Esophagus squamous epithelium (tissue), 5 donors: ENCODE results near the gene DAP. TPM values are rescaled to one million over a fixed set of nuclear protein-coding genes. Genes with fewer than 3 reads are reported as not detected.

Source experiments
- DNase-seq: peaks from one replicate; lab custom pipeline; 2025; lab: John Stamatoyannopoulos, UW
- H3K27ac ChIP-seq, 4 donors: fragments of 200-600 bp; sonication (generic); one replicate each; pipeline ENCODE4 v1.5.1; 2016 to 2019; ENCODE audit warnings: mild to moderate bottlenecking in 1 of 4
- H3K27me3 ChIP-seq, 4 donors: fragments of 200-600 bp; sonication (generic); 1 replicate in 3 of 4; 2 replicates in 1 of 4; pipeline versions ENCODE4 v1.5.1 to v1.6.0; 2017 to 2021; ENCODE audit warnings: antibody characterized with exemption in 1 of 4
- H3K36me3 ChIP-seq, 3 donors: fragments of 200-600 bp; sonication (generic); one replicate each; pipeline ENCODE4 v1.5.1; 2016 to 2019
- H3K4me1 ChIP-seq, 3 donors: fragments of 200-600 bp; sonication (generic); one replicate each; pipeline ENCODE4 v1.5.1; 2017 to 2019
- H3K4me3 ChIP-seq, 4 donors: fragments of 200-600 bp; sonication (generic); 1 replicate in 3 of 4; 2 replicates in 1 of 4; pipeline ENCODE4 v1.5.1; 2016 to 2019; ENCODE audit warnings: mild to moderate bottlenecking in 2 of 4, moderate library complexity in 1 of 4
- H3K9me3 ChIP-seq, 3 donors: fragments of 200-600 bp; sonication (generic); one replicate each; pipeline ENCODE4 v1.5.1; 2016 to 2019
- POLR2A ChIP-seq, 4 donors: fragments of 450-650 bp; IDR thresholded peaks; one replicate each; pipeline ENCODE4 v1.6.1; 2017; ENCODE audit warnings: antibody characterized with exemption in 4 of 4, mild to moderate bottlenecking in 4 of 4, moderate library complexity in 3 of 4
- WGBS, 2 donors: methylation state at CpG; one replicate each; pipeline ENCODE4 v1.1.5; 2018; 5-methylcytosine and 5-hydroxymethylcytosine counted together
- intact Hi-C: fragments of 100-400 bp; cut with DNase I; formaldehyde crosslinking; loops from one replicate; pipeline ENCODE4 v1.15.0; 2022
- total RNA-seq, 4 donors: library from RNA; depleted of rRNA; stranded (reverse); fragments of >200 nt; gene quantifications; one replicate each; pipeline ENCODE4 v1.1.0, GENCODE V29; 2016
- TF ChIP-seq, protein P1 (sequence below), 6 experiments: fragments of 450-650 bp in 4 of 6; fragments of 200-600 bp in 2 of 6; sonication (generic) in 2 of 6; IDR thresholded peaks; one replicate each; pipeline ENCODE4 v1.5.1; 2016 to 2019; ENCODE audit warnings: antibody characterized with exemption in 6 of 6, mild to moderate bottlenecking in 4 of 6, moderate library complexity in 4 of 6
- donor health status: DM: yes; HTN: yes; CAD: no.

Gene DAP
- total RNA-seq, 4 donors from 2014 or later, result 15.7 to 35.5 (median 29.5) TPM

DNA sequence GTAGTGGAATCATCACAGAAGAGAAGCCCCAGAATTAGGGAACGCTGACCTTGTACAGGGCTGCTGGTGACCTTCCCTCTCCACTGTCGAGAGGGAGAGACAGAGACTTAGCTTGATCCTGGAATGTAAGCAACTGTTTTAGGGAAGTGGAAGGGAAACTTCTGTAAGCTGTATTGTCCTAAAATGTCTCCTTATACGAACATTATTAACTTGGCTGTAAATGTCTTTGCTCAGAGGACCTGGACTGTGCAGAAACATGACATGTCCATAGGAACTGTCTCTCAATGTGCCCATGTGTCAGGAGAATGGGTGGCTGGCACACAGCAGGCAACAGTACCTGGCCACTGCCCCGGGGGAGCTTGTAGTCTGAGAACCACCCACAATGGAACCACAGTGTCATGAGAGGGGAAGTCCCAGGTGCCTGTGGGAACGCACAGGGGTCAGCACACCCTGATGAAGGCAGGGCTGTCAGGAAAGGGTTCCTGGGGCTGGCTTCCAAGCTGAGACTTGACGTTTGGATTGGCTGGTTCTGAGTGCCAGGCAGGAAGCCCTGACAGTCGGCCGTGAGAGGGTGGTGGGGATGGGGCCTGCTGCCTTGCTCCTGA is 34.0 kb downstream of the DAP start:
- Histone ChIP-seq H3K27ac (peak overlapping the region in 3 of 4 donors; percentile 30 to 87 (median 86)), H3K4me1 (peaks cover 0 to 37% (median 24%) of the 10 kb centered on the region in 3 donors), H3K27me3 (no peaks in the 10 kb centered on the region), H3K4me3 (no peak overlapping the region), H3K9me3 (no peaks in the 10 kb centered on the region), H3K36me3 (peaks cover 0 to 12% (median 0%) of the 10 kb centered on the region in 3 donors)
- no peak for DNase-seq
- intact Hi-C loops, result no loop called here
- WGBS, 2 donors, result 63 to 68% methylated on average over 5 to 6 of the region's 8 CpGs
- no peak for TF ChIP-seq POLR2A (IDR thresholded peaks at IDR 0.05)
- TF ChIP-seq, protein P1, sequence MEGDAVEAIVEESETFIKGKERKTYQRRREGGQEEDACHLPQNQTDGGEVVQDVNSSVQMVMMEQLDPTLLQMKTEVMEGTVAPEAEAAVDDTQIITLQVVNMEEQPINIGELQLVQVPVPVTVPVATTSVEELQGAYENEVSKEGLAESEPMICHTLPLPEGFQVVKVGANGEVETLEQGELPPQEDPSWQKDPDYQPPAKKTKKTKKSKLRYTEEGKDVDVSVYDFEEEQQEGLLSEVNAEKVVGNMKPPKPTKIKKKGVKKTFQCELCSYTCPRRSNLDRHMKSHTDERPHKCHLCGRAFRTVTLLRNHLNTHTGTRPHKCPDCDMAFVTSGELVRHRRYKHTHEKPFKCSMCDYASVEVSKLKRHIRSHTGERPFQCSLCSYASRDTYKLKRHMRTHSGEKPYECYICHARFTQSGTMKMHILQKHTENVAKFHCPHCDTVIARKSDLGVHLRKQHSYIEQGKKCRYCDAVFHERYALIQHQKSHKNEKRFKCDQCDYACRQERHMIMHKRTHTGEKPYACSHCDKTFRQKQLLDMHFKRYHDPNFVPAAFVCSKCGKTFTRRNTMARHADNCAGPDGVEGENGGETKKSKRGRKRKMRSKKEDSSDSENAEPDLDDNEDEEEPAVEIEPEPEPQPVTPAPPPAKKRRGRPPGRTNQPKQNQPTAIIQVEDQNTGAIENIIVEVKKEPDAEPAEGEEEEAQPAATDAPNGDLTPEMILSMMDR (IDR thresholded peaks at IDR 0.05), result no peak

DNA sequence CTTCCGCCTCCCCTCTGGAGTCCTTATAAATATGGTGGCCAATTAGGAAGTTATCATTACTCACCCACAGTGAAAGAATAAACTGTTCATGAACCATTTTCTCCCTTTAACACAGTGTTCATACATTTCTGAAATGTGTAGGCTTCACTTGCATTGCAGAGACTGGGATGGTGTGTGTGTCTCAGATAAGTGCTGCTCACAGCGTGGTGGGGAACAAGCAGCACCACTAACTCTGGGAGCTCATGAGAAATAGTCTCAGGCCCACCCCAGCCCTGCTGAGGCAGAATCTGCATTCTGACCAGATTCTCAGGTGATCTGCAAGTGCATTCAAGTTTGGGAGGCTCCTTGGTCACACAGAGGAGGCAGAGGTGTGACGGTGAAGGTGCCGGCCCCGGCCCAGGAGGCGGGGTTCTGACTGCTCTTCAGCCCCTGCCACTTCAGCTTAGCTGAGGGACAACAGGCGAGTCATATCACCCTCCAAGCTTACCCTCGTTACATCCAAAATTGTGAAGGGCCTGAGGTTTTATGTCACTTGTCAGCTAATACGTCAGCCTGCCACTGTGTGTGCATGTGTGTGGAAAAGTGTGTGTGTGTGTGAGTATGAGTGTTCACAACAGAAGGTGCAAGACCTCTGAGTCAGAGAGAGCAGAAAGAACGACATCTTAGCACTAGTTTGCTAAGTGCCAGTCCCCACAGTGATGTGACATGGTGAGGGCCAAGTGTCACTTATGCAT is 34.7 kb downstream of the DAP start:
- peaks cover 0 to 37% (median 24%) of the 10 kb centered on the region in 3 donors for H3K4me1 ChIP-seq

DNA sequence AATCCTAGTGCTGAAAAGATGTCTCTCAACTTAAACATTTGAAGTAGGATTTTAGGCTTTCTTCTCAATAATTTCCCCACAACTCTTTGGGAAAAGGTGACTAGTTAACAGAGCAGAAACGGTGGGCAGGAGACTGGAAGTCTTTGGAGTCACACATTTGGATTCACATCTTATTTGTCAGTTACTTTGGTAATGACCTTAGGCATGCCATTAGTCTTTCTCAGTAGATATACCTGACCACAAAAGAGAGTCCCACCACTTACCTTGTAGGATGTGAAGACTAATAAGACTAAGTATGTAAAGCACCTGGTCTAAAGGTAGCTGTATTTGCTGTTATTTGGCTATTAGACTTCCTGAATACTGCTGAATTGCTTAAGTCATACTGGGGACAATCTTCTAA is 35.4 kb downstream of the DAP start:
- intact Hi-C loops, result no loop called here
- no peak for TF ChIP-seq POLR2A (IDR thresholded peaks at IDR 0.05)
- TF ChIP-seq, protein P1 (IDR thresholded peaks at IDR 0.05), result no peak
- no peak for DNase-seq
- H3K4me1 ChIP-seq, result peaks cover 0 to 37% (median 24%) of the 10 kb centered on the region in 3 donors
- no peaks in the 10 kb centered on the region for H3K27me3 ChIP-seq
- peak overlapping the region; percentile 81 to 87 (median 86) for H3K27ac ChIP-seq
- peaks cover 0 to 14% (median 0%) of the 10 kb centered on the region in 3 donors for H3K36me3 ChIP-seq
- H3K4me3 ChIP-seq, result peak overlapping the region in 1 of 4 donors; percentile 55
- no peaks in the 10 kb centered on the region for H3K9me3 ChIP-seq
- 35 to 42% methylated on average over 1 of the region's 1 CpG for WGBS, 2 donors

More for the DNA sequence above, 34.7 kb downstream of the DAP start:
- no peak overlapping the region for H3K4me3 ChIP-seq
- intact Hi-C loops, result no loop called here
- H3K36me3 ChIP-seq, result peaks cover 0 to 10% (median 0%) of the 10 kb centered on the region in 3 donors
- H3K27ac ChIP-seq, result peak overlapping the region in 3 of 4 donors; percentile 30 to 87 (median 86)
- DNase-seq, result no peak
- no peaks in the 10 kb centered on the region for H3K27me3 ChIP-seq
- 84 to 88% methylated on average over 7 to 10 of the region's 10 CpGs for WGBS, 2 donors
- H3K9me3 ChIP-seq, result no peaks in the 10 kb centered on the region
- TF ChIP-seq, protein P1 (IDR thresholded peaks at IDR 0.05), result no peak
- no peak for TF ChIP-seq POLR2A (IDR thresholded peaks at IDR 0.05)

DNA sequence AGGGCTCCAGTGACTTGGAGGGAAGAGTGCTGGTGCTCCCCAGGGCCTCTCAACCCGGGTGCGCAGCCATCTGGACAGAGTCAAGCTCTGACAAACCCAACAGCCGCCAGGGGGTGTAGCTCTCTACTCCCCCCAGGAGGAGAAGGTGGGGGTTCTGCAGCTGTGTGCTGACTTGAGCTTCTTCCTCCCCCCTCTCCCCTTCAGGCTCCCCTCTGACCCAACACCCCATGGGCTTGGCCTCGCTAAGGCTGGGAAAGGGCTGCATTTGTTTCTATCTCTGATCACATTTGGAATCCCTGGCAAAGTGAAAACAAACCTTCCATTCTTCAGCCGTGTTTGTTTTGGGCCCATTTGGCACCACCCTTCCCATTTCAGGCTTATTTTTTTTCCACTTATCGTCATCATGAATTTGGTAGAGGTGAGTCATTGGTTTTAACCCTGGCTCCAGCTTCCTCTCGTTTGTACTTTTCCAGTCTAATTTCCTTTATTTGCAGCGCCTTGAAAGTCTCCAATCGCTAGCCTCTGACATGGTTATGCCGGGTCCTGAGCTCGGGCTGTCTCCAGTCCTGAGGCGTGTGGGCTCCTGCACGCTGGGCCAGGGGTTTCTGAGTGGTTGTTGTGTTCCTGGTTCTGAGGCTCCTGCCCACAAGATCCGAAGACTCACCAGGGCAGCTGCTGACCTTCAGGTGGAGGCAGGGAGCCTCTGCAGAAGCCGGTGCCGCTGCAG is 36.1 kb downstream of the DAP start:
- H3K27ac ChIP-seq, result peak overlapping the region; percentile 81 to 90 (median 86)
- no peak for DNase-seq
- no peaks in the 10 kb centered on the region for H3K27me3 ChIP-seq
- WGBS, 2 donors, result 20 to 36% methylated on average over 11 to 14 of the region's 16 CpGs
- H3K36me3 ChIP-seq, result peaks cover 0 to 19% (median 0%) of the 10 kb centered on the region in 3 donors
- intact Hi-C loops, result no loop called here
- no peaks in the 10 kb centered on the region for H3K9me3 ChIP-seq
- peak overlapping the region in 3 of 4 donors; percentile 10 to 55 (median 26) for H3K4me3 ChIP-seq
- H3K4me1 ChIP-seq, result peaks cover 0 to 37% (median 24%) of the 10 kb centered on the region in 3 donors
- TF ChIP-seq POLR2A (IDR thresholded peaks at IDR 0.05), result no peak
- TF ChIP-seq, protein P1 (IDR thresholded peaks at IDR 0.05), result peak in 5 of 6 experiments; percentile 14 to 55 (median 45)
